Fibroblast of skin of abdomen (primary cell): Measurements from ENCODE around the gene NAIP.
"Not testable (repeated sequence)": the region's sequence is repeated elsewhere in the genome, so short reads cannot be mapped to it uniquely, and the experiment has no call there.

Experiments
- DNase-seq: peaks from one replicate; pipeline ENCODE4 v3.0.0-alpha.2; 2013

Gene NAIP

GRCh38 chr5:70925211-70925562 lies 100.0 kb downstream of the NAIP start:
- not testable (repeated sequence) for DNase-seq
